ENCODE measurements around the gene SPRING1.

DNA sequence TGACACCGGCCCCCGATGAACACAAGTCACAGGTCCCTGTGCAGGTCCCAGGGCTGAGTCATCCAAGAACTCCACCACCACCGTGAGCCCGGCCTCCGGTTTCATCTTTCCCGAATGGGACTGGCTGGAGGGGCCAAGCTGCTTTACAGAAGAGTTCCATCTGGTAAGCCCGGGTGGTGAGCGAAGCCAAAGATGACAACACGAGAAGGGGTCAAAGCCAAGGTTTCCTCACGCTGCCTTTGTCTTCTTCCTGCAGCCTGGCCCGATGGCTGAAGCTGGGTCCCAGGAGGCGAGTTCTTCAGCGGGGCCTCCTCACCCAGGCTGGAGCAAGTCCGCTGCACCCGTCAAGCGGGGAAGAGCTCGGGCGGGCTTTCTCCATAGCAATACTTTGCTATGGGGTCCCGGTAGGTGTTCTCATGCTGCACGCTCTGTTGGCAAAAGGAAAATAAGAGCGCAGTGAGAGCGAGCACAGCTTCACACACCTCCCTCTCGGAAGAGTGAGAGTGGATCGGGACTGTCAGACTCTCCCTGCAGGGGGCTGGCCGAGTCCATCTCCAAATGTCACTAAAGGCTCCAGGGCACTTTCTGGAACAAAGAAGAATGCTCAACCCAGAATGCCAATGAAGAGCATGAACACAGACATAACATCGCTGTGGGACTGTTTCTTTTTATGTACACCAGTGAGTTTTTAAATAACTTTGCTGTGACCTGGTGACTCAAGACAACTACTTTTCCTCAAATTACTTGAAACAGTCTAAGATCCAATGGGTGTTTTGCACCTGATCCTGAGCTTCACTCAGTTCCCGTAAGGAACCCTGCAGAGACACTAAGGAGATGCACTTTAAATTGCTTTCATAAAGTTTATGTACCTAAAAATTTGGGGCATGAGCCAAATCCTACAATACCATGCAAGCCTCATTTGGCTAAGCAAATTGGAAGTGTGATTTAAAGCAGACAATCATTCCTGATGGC is 20.1 kb downstream of the SPRING1 start:
- TF ChIP-seq ZNF501 (CRISPR knock-in tag; IDR thresholded peaks at IDR 0.05) (no peak), EP300 (IDR thresholded peaks at IDR 0.05; ENCODE audit: low read depth in 2 of 2, low read length in 2 of 2) (no peak), EP300 (CRISPR knock-in tag; IDR thresholded peaks at IDR 0.05; ENCODE audit: borderline replicate concordance) (no peak), CTCF (CRISPR knock-in tag; IDR thresholded peaks at IDR 0.05) (no peak), TSC22D2 (CRISPR knock-in tag; IDR thresholded peaks at IDR 0.05; ENCODE audit: borderline replicate concordance) (no peak), POLR2A (IDR thresholded peaks at IDR 0.05; ENCODE audit: insufficient read depth in 1 of 2, low read depth in 2 of 2, low read length in 2 of 2) (no peak), FOSL1 (CRISPR knock-in tag; IDR thresholded peaks at IDR 0.05; ENCODE audit: borderline replicate concordance) (no peak), RFX1 (IDR thresholded peaks at IDR 0.05) (no peak), NR1H2 (CRISPR knock-in tag; IDR thresholded peaks at IDR 0.05; ENCODE audit: borderline replicate concordance, low read depth) (no peak)

Data from HepG2 (cell line).